SHP77 treated with DMSO at 0.1 percent for 48 hours (cell line): ENCODE measurements around the gene MGAT4A.
A peak's percentile ranks its signal among the peaks of the same experiment; 100 is the strongest.
"Not testable (repeated sequence)": the region's sequence is repeated elsewhere in the genome, so short reads cannot be mapped to it uniquely, and the experiment has no call there.

Experiments
- DNase-seq: peaks from one replicate; lab custom pipeline; 2025; lab: John Stamatoyannopoulos, UW

Gene MGAT4A

GRCh38 chr2:98730053-98730706 lies 752 bp downstream of the MGAT4A start:
- peak; percentile 13 for DNase-seq

GRCh38 chr2:98729652-98730051 lies 1.3 kb downstream of the MGAT4A start:
- DNase-seq, result no peak

GRCh38 chr2:98728088-98728718 lies 2.7 kb downstream of the MGAT4A start:
- DNase-seq, result not testable (repeated sequence)

- DNase-seq, result no peak
These were observed 3.4 kb downstream of the MGAT4A start for GRCh38 chr2:98727369-98728087.

- no peak for DNase-seq
These were observed 4.1 kb downstream of the MGAT4A start for GRCh38 chr2:98726735-98727368.

GRCh38 chr2:98726205-98726604 lies 4.7 kb downstream of the MGAT4A start:
- DNase-seq, result no peak

GRCh38 chr2:98720286-98720685 lies 10.6 kb downstream of the MGAT4A start:
- DNase-seq, result no peak

- DNase-seq, result no peak
These were observed 13.3 kb downstream of the MGAT4A start for GRCh38 chr2:98717621-98718020.

GRCh38 chr2:98716786-98717185 lies 14.1 kb downstream of the MGAT4A start:
- no peak for DNase-seq

GRCh38 chr2:98715812-98716451 lies 15.0 kb downstream of the MGAT4A start:
- DNase-seq, result no peak

GRCh38 chr2:98713332-98714015 lies 17.5 kb downstream of the MGAT4A start:
- DNase-seq, result no peak

GRCh38 chr2:98712145-98712544 lies 18.8 kb downstream of the MGAT4A start:
- no peak for DNase-seq

- DNase-seq, result no peak
These were observed 19.4 kb downstream of the MGAT4A start for GRCh38 chr2:98711506-98711905.

- no peak for DNase-seq
These were observed 20.2 kb downstream of the MGAT4A start for GRCh38 chr2:98710734-98711133.

GRCh38 chr2:98709535-98709934 lies 21.4 kb downstream of the MGAT4A start:
- DNase-seq, result no peak

GRCh38 chr2:98708396-98709186 lies 22.3 kb downstream of the MGAT4A start:
- DNase-seq, result no peak

GRCh38 chr2:98706591-98706990 lies 24.3 kb downstream of the MGAT4A start:
- no peak for DNase-seq

- no peak for DNase-seq
These were observed 25.7 kb downstream of the MGAT4A start for GRCh38 chr2:98705333-98705617.

- peak; percentile 84 for DNase-seq
These were observed 26.2 kb downstream of the MGAT4A start for GRCh38 chr2:98704499-98705332.

- no peak for DNase-seq
These were observed 27.2 kb downstream of the MGAT4A start for GRCh38 chr2:98703738-98704137.
